HG03378 (cell line): Measurements from ENCODE around the gene ATXN7L1.

Experiments
- ATAC-seq: cut with Tn5 transposase; IDR thresholded peaks from one replicate; pipeline ENCODE4 v1.9.1; 2021; ENCODE audit warnings: mild to moderate bottlenecking, moderate library complexity; ENCODE audit not compliant: unreplicated experiment

Gene ATXN7L1

DNA sequence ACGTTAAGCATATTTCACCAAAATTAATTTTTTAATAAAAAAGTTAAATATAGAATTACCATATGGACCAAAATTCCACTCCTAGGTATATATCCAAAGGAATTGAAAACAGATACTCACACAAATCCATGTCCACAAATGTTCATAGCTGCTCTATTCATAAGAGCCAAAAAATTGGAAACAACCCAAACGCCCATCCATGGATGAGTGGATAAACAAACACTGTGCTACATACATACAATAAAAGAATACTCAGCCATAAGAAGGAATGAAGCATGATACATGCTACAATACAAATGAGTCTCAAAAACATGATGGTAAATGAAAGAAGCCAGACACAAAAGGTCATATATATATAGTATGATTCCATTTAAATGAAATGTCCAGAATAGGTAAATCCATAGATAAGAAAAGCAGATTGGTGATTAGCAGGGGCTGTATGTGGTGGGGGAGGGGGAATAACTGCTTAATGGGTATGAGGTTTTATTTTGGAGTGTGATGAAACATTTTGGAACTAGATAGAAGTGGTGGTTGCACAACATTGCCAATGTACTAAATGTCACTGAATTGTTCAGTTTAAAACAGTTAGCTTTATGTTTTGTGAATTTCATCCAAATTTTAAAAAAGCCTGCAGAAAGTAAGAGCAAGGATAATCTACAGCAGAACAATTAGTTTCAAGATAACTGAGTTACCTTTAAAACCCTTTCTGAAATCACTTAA, 193.9 kb downstream of the ATXN7L1 start:
- ATAC-seq: no peak

DNA sequence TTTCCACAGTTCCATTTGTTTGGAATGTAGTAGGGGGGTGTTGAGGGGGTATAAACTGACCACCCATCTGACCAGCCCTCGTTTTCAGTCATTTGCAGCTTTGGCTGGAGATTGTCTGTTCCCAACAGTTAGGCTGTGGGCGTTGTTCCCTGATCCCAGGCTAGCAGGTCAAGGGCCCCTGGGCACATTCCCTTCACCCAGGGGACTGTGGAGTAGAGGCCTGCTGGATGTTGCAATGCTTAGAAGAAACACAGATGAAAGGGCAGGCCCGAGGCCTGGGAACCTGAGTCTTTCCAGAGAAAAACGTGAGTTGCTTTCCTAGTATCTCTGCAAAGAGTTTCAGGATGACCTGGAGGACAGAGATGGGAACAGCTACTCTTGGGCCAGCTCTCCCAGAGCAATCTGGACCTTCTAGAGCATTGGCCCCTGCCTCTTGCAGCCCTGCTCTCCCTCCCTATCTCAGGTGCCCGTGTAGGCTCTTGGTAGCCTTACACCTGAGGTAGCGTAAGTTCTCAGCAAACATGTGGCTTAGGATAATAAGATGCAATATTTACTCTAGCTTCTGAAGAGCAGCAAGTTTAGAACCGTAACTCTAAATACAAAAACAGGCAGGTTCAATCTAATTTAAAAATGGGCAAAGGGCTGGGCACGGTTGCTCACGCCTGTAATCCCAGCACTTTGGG, 195.8 kb downstream of the ATXN7L1 start:
- ATAC-seq: no peak

DNA sequence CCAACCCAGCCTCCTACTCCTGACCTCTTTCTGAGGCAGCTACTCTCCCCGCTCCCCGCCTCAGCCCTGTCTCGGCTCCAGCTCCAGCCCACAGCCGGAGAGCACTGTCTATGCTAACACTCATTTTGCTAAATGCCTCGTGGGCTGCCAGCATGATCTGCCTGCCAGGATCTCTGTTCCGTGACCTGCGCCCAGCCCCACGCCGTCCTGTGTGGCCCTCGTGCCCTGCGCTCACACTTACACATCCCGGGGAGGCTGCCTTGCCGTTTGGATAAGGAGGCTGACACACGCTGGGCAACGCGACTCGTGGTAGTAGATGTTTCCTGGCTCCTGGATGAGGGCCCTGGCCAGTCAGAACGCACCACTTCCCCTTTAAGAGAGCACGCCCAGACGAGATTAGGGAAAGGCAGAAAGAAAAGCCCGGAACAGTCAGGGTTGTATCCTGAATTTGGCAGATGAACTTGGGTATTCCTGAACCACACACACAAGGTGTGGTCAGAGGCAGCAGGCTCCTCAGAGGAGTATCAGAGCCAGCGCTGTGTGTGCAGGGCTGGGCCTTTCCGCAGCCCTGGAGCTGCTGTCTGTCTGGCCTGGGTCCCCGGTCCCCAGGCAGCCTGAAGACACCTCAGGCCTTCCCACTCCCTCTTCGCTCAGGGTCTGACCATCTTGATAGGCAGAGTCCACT, 197.4 kb downstream of the ATXN7L1 start:
- ATAC-seq: peak; percentile 51

DNA sequence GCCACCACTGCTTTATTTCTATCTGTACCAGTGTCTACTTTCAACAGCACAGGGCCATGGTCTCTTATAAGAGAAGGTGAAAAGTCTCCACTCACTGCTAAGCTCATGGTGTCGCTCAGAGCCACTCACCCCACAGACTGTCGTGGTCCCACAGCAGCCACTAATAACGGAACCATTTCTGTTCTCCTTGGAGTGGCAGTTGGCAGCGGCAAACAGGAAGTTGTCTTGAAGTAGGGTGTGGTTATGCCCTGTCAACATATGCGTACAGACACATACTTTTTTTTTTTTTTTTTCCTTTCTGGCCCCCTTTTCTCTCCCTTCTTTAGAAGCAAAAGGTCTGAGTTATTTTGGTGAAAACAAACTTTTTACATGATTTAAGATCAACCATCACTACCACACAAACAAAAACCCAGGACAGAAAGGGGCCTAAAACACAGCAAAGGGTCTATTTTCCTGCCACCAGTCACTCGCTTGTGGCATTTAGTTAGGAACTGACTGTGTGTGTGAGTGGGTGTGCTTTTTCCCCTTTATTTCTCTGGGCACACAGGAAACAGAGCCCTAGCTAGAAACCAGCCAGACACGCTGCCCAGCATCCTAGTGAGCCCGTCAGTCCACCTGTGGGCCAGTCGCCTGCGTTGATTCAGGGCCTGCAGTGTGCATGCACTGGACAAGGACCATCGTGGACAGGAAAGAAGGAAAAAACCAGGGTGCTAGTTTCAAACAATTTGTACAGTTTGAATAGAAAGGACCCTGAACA, 198.4 kb downstream of the ATXN7L1 start:
- ATAC-seq: peak; percentile 67

DNA sequence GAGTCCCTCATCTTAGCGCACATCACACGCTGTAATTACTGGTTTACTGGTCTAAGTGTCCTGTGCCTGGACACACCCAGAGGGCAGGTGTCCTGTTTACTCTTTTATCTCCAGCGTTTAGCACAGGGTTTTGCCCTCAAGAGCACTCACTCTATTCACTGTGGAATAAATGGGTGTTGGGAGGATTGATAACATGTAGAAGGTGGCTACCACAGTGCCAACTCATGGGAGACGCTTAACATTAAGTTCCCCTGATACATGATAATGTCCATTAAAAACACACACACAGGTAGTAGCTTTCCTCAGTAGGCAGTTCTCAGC, 199.0 kb downstream of the ATXN7L1 start:
- ATAC-seq: no peak

DNA sequence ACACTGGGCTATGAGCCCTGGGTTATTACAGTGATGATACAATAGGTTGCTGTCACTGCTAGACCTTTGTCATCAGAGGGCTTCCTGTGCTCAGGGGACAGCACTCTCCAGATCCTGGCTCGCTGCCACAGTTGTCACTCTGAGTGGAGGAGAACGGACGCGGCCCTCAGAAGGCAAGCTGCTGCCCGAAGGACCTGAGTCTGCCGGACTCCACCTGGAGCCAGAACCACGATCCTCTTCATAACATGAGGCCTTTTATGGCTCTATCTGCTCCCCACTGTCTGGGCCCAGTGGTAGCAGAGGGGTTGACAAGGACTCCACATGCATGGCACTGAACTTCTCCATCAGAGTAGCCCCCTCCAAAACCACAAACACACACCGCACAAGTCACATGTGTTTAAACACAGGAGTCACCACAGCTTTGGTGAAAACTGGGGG, 200.4 kb downstream of the ATXN7L1 start:
- ATAC-seq: no peak

DNA sequence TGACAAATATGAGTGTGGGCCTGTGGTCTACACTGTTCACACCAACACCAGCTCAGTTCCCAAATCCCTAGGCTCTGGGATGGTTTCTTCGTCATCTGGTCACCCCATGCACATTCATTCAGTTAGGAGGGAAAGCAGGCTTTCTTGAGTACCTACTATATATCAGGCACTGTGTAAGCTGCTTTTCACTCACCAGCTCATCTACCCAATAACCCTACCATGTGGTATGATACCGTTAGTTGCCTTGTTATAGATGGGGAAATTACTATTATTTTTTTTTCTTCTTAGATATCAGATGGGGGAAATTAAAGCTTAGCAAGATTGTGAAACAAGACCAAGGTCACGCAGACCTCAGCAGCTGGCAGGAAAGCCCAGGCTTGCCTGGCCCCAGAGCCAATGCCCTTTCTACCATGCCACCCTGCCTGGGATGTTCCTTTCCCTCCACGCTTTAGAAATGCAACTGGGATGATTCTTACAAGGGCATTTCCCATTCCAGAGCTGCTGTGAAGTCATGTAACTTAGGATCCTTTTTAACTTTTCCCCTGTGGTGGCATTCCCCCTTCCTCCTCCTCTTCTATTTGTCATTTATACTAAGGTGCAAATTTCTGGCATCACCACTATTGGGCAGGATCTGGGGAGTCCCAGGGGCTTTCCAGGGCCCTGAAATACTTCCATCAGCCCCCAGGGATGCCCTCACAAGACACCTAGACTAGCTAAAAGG, 202.0 kb downstream of the ATXN7L1 start:
- no peak for ATAC-seq

DNA sequence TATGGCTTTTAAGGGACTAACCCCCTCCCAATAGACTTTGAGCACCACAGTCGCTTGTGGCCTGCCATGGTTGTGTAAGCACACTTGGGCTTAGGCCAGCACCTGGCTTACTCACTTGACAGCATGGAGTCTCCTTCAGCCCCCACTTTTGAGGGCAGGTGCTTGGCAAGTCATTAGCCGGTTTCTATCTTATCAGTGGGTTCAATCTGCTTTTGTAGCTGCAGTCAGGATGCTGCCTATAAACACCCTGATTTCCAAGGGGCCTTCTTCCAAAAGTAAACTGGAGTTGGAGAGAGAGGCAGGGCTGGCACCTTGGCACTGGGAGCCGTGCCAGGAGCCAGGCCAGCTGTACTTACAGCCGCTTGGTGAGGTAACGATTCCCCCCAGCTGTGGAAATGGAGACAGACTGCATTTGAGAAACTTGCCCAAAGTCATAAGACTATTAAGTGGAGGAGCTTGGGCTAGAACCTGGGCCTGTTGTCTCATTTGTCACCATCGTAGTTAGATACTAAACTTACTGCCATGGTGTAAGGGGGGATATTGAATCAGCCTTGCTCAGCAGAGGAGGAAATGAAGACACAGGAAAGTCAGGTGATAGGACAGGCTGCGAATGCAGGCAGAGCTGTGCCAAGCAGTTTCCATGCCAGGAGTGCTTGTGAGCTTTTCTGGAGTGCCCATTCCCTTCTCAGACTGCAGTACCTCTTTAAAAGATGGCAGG, 202.9 kb downstream of the ATXN7L1 start:
- ATAC-seq: no peak

DNA sequence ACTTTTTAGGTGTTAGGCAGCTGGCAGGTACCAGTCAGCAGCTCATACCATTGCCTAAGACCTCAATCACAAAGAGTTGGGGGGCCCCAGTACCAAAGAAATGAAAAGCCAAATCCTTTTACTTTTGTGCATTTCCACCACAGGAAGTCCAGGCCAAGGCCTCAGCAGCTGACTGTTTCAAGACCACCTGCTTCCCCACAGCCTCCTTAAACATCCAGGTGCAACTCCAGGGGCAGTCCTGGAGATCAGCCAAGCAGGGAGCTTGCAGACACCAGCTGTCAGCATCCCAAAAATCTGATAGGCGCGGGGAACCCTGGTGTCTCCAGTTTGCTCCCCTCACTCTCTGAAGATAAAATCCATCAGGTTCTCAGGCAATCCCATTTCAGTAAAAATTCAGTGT, 203.6 kb downstream of the ATXN7L1 start:
- ATAC-seq: no peak

DNA sequence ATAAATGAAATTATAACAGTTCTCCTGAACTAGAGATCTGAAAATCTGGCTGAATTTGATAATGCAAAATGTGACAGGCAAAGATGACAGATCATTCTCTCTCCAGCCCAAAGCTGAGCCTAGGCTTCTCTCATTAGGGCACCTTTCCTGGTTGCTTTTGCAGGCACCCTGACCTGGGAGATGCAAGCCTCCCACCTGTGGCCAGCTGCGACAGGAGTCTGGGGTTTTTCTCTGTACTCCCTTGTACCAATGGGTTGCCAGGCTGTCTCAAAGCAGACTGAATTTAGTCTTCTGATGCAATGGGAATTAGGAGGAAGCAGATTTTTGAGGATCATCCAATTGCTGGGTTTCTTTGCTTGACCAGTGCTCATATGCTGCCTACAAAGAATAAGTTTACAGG, 210.1 kb downstream of the ATXN7L1 start:
- ATAC-seq: no peak

DNA sequence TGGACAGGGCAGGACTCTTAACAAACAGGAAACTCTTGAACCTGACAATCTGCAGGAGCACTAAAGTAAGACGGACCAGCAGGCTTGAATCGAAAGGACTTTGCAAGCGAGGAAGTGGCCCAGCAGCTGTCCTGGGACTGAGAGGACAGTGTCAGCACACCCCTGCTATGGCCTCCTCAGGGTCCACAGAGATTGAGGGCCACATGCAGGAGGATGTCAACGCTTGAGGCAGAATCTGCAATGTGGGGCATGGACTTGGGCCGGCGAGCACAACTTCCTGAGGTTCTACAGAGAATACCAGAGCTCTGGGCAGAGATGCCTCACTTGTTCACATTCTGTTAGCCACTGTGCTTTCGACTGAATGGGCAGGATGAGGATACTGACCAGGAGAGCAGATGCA, 210.7 kb downstream of the ATXN7L1 start:
- ATAC-seq: no peak

DNA sequence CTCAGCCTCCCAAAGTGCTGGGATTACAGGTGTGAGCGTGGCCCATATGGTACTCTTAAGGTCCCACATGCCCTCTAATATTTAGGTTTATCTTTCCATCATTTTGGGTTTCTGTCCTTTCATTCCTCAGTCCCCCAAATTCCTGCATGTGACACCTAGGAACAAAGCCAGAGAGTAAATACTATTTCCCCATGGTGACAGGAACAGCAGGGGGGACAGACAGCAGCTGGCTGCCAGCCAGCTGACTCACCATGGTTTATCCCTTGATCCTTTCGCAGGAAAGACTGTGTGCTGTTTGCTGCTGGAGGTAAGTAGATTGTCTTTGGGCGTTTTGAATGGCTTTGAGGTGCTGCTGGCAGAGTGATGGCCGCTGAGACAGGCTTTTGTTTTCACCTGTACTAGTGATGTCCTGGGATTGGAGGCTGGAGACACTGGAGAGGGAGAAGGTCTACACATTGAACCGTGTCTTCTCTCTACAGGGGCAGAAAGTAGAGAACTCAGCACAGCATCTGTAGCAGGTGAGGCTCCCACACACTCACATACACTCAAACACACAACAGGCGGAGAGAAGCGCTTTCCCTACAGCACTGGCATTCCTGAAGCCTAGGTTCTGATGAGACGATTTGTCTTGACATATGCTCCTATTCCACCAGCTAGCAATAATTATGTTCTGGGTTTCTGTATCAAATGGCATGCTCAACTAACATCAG, 211.4 kb downstream of the ATXN7L1 start:
- ATAC-seq: no peak

DNA sequence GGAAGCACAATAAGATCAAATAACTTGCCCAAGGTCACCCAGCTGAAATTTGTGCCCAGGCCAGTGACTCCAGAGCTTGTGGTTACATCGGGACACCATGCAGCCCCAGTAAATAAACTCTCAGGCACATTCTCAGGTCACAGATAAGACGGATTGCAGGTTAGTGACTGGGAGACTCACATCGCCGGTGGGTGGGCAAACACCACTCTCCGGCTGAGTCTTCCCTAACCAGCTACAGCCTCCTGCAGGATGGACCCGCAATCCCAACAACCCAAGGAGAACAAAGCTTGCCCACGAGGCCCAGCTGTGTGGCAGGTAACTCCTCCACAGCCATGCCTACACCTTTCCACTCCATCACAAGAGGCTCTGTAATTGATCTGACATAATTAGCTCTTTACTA, 213.4 kb downstream of the ATXN7L1 start:
- ATAC-seq: no peak

DNA sequence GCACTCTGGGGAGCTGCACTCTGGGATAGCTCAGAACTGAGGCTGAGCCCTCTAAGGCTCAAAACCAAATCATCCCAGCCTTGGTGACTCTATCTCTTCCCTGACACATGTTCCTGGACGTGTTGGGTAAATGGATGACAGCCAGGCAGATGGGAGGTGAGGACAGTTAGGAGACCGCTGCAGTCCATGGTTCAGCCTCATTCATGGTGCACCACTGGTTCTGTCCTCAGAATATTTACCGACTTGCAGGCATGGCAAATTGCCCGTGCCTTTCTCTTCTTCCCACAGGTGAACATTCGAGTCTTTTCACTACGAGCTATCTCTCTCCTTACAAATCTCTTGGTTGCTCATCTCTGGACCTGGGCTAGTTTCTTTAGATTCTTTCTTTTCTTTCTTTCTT, 214.8 kb downstream of the ATXN7L1 start:
- ATAC-seq: no peak

DNA sequence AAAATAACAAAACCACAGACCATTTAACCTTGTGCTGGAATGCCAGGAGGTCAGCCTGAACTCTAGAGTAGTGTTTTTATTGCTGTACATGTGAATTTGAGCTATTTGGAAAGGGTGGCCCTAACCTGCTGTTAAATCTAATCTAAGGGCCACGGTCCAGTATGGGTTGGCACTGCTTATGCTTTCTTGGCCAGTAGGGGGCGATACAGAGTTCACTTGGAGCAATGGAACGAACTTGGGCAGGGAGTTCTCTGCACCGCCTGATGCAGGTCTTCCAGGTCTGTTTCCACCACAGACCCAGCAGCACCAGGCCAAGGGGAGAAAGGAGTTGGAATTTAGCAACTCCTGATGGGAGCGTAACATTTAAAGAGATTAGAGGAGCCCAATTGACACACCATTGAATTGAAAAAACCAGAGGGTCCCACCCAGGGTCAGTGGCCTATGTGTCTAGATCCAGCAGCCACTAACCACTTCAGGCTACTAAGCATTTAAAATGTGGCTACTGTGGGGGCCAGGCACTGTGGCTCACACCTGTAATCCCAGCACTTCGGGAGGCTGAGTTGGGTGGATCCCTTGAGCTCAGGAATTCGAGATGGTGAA, 219.4 kb downstream of the ATXN7L1 start:
- no peak for ATAC-seq

DNA sequence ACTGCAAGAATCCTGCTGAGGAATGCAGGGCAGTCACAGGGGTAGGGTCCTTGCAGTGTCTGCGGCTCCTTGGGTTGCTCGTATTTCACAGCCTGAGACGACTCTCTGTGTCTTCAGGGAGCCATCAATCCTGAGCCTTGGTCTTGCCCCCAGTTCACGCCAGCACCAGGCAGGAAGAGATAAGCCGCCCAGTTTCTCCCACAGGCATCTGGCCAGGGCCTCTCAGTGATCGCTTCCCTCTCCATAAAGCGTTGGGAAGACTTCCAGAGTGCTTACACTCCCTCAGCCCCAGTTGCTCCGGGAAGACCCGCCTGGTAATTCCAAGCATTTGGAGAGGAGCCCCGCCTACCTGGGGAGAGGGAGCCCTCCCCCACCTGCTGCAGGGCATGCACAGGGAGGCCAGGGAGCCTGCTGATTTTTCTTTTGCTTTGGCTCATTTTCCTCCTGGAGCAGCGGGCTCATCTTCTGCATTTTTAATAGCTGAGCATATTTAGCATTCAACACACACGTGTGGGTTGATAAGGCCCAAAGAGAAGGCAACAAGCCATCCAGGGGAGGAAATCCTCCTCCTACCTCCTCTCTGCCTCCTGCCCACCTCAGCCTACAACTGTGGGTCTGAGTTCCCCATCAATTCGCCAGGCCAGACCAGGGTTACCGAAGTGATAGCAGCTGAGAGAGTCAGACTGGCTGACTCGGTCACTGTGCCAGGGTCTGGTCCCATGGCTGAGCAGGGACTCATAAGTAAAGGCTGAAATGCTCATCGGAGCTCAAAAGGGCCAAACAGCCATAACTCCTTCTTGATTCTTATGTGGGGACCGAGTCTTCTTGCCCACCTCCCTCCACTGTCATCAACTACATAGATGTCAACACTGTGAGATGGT, 220.7 kb downstream of the ATXN7L1 start:
- ATAC-seq: no peak

DNA sequence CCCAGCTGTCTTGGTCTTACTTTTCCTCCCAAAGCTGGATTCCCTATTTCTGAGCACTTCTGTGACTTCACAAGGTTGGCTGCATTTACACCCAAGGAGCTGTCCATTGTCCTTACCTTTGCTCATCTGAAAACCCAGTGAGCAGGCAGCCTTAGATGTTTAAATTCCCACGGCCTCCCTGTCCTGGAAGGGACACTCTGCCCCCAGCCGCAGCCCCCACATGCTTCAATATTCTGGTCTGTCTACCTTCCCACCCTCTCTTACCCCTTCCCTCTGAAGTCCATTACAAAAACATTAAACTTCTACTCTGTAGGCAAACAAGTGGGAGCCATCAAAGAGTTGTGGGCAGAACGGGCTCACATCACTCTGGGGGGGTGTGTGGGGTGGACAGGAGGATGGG, 221.3 kb downstream of the ATXN7L1 start:
- ATAC-seq: no peak

DNA sequence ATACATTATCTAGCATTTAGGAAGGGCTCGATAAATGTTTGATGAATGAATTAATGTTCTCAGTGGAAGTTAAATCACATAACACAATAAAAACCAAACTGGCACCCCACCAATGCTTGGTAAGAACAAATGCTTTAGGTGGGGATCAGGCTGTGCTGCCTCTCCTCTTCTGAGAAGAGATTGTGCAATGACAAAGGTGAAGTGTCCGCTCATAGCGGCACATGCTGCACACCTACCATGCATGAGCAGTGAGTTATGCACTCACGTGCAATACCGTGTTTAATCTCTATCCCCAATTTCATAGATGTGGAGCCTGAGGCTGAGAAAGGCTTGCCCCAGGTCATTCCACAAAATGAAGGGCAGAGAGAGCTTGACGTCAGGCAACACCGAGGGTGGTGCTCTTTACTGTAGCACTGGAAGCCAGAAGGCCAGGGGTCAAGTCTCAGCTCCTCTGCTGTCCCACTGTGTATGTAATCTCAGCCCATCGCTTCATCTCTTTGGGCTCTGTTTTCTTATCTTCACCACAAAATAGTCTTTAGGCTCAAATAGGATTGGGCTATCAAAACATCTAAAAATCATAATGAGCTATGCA, 222.2 kb downstream of the ATXN7L1 start:
- ATAC-seq: no peak
